ENCODE measurements around the gene HOXB9. TPM values are rescaled to one million over a fixed set of nuclear protein-coding genes. Genes with fewer than 3 reads are reported as not detected.

The HOXB9 gene
- total and polyA plus RNA-seq, 9 of the 15 experiments (the other 6 are each of a cell fraction or from before 2014, with no cell fraction given) = 3.1 to 196 (median 77.6) TPM

DNA sequence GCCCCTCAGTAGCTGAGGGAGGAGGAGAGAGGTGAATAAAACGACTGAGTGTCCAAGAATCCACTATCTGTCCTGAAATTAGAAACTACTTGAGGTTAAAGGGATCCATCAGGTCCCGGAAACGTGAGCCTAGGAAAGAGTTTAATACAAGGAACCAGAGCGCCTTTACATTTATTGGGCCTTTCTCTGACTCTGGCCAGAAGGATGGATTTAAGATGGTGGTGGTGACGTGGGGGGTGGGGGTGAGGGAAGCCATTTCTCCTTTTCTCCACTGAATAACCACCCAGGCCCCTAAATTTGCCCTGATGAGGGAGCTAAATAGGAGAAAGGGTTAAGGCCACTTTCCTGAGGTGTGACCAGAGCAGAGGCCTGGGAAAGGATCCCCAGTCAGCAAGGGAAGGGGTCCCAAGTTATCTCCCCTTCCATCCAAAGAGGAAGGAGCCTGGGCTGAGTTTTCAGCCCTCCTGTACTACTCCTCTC lies 1.0 kb upstream of the HOXB9 start (continued):
- TF ChIP-seq CREM (IDR thresholded peaks at IDR 0.05; ENCODE audit: low read depth) = peak; percentile 10; the same call in 1 of the 2 replicates
- TF ChIP-seq, protein P1, sequence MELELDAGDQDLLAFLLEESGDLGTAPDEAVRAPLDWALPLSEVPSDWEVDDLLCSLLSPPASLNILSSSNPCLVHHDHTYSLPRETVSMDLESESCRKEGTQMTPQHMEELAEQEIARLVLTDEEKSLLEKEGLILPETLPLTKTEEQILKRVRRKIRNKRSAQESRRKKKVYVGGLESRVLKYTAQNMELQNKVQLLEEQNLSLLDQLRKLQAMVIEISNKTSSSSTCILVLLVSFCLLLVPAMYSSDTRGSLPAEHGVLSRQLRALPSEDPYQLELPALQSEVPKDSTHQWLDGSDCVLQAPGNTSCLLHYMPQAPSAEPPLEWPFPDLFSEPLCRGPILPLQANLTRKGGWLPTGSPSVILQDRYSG (tag; conservative IDR thresholded peaks at IDR 0.05; ENCODE audit: low read depth) = 0 out of 2 replicates have a peak, but pooled peaks have one; percentile 17
- TF ChIP-seq ZBTB1 (CRISPR knock-in tag; IDR thresholded peaks at IDR 0.05; ENCODE audit: borderline replicate concordance, low read depth) = no peak
- TF ChIP-seq ZNF766 (CRISPR knock-in tag; conservative IDR thresholded peaks at IDR 0.05) = 0 out of 2 replicates have a peak, but pooled peaks have one; percentile 1
- TF ChIP-seq CHD1 (IDR thresholded peaks at IDR 0.05; ENCODE audit: low read length) = peak; percentile 54
- TF ChIP-seq, protein P2, sequence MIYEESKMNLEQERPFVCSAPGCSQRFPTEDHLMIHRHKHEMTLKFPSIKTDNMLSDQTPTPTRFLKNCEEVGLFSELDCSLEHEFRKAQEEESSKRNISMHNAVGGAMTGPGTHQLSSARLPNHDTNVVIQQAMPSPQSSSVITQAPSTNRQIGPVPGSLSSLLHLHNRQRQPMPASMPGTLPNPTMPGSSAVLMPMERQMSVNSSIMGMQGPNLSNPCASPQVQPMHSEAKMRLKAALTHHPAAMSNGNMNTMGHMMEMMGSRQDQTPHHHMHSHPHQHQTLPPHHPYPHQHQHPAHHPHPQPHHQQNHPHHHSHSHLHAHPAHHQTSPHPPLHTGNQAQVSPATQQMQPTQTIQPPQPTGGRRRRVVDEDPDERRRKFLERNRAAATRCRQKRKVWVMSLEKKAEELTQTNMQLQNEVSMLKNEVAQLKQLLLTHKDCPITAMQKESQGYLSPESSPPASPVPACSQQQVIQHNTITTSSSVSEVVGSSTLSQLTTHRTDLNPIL (CRISPR knock-in tag; IDR thresholded peaks at IDR 0.05) = 0 out of 2 replicates have a peak, but pooled peaks have one; percentile 18
- TF ChIP-seq COPS2 (conservative IDR thresholded peaks at IDR 0.05) = no peak
- TF ChIP-seq ZNF197 (CRISPR knock-in tag; IDR thresholded peaks at IDR 0.05; ENCODE audit: low read depth) = 0 out of 2 replicates have a peak, but pooled peaks have one; percentile 64
- TF ChIP-seq ATF1 (CRISPR knock-in tag; IDR thresholded peaks at IDR 0.05) = no peak
- no peak for TF ChIP-seq ATF1 (tag; IDR thresholded peaks at IDR 0.05)
- TF ChIP-seq KAT7 (CRISPR knock-in tag; IDR thresholded peaks at IDR 0.05; ENCODE audit: borderline replicate concordance) = no peak
- peak; percentile 19; the same call in 1 of the 2 replicates for TF ChIP-seq GTF2E2 (tag; IDR thresholded peaks at IDR 0.05)

Data from K562 (cell line).